Memory B cell (primary cell): ENCODE results near the gene TTYH2.

Experiments used
- ATAC-seq: fragments of 150-1000 bp; cut with Tn5 transposase; 2 replicates; pipeline ENCODE4 v1.10.0; 2021; ENCODE audit warnings: low read depth, mild to moderate bottlenecking, moderate library complexity
- DNase-seq, 2 donors: peaks; one replicate each; pipeline ENCODE4 v3.0.0; 2022; ENCODE audit warnings: low spot score in 2 of 2
- H3K27ac Mint-ChIP-seq: one replicate; pipeline ENCODE4 v1.8.0; 2022; ENCODE audit warnings: mild to moderate bottlenecking, moderate library complexity, mixed read lengths
- H3K27me3 Mint-ChIP-seq: one replicate; pipeline ENCODE4 v1.8.0; 2022; ENCODE audit warnings: mixed read lengths
- H3K36me3 Mint-ChIP-seq: one replicate; pipeline ENCODE4 v1.8.0; 2022; ENCODE audit warnings: mild to moderate bottlenecking, mixed read lengths
- H3K4me1 Mint-ChIP-seq: one replicate; pipeline ENCODE4 v1.8.0; 2022; ENCODE audit warnings: mixed read lengths
- H3K4me3 Mint-ChIP-seq: one replicate; pipeline ENCODE4 v1.8.0; 2022; ENCODE audit warnings: mild to moderate bottlenecking, moderate library complexity, mixed read lengths
- H3K9me3 Mint-ChIP-seq: one replicate; pipeline ENCODE4 v1.8.0; 2022; ENCODE audit warnings: mixed read lengths

TTYH2 gene

GRCh38 chr17:74227271-74228080, 14.1 kb downstream of the TTYH2 start:
- Mint-ChIP-seq H3K36me3 (peaks cover 7% of the 10 kb centered on the region), H3K4me1 (no peaks in the 10 kb centered on the region), H3K4me3 (no peak overlapping the region), H3K27ac (no peak overlapping the region), H3K9me3 (no peaks in the 10 kb centered on the region), H3K27me3 (peaks cover 2% of the 10 kb centered on the region)
- DNase-seq (no peak), ATAC-seq (no peak)

GRCh38 chr17:74228306-74228978, 15.1 kb downstream of the TTYH2 start:
- Mint-ChIP-seq H3K27me3 (peaks cover 2% of the 10 kb centered on the region), H3K9me3 (no peaks in the 10 kb centered on the region), H3K4me3 (no peak overlapping the region), H3K36me3 (peaks cover 7% of the 10 kb centered on the region), H3K27ac (no peak overlapping the region), H3K4me1 (no peaks in the 10 kb centered on the region)
- DNase-seq, result no peak
- ATAC-seq, result no peak

- DNase-seq, result no peak
- Mint-ChIP-seq H3K36me3 (peaks cover 2% of the 10 kb centered on the region), H3K27ac (no peak overlapping the region), H3K9me3 (no peaks in the 10 kb centered on the region), H3K27me3 (peaks cover 2% of the 10 kb centered on the region), H3K4me3 (no peak overlapping the region), H3K4me1 (peaks cover 2% of the 10 kb centered on the region)
- ATAC-seq, result no peak
Observed at GRCh38 chr17:74230896-74231295, 17.5 kb downstream of the TTYH2 start.

- no peaks in the 10 kb centered on the region for H3K27me3 Mint-ChIP-seq
- ATAC-seq, result no peak
- H3K4me1 Mint-ChIP-seq, result peaks cover 2% of the 10 kb centered on the region
- H3K4me3 Mint-ChIP-seq, result no peak overlapping the region
- H3K27ac Mint-ChIP-seq, result no peak overlapping the region
- H3K36me3 Mint-ChIP-seq, result peaks cover 2% of the 10 kb centered on the region
- no peak for DNase-seq
- H3K9me3 Mint-ChIP-seq, result no peaks in the 10 kb centered on the region
Observed at GRCh38 chr17:74231928-74232907, 18.8 kb downstream of the TTYH2 start.

GRCh38 chr17:74233937-74234336, 20.6 kb downstream of the TTYH2 start:
- no peaks in the 10 kb centered on the region for H3K9me3 Mint-ChIP-seq
- no peak for DNase-seq
- H3K27ac Mint-ChIP-seq, result no peak overlapping the region
- no peak overlapping the region for H3K4me3 Mint-ChIP-seq
- no peaks in the 10 kb centered on the region for H3K27me3 Mint-ChIP-seq
- peaks cover 2% of the 10 kb centered on the region for H3K36me3 Mint-ChIP-seq
- H3K4me1 Mint-ChIP-seq, result peaks cover 2% of the 10 kb centered on the region
- no peak for ATAC-seq

- peaks cover 2% of the 10 kb centered on the region for H3K36me3 Mint-ChIP-seq
- DNase-seq, result no peak
- H3K4me1 Mint-ChIP-seq, result peaks cover 2% of the 10 kb centered on the region
- no peaks in the 10 kb centered on the region for H3K9me3 Mint-ChIP-seq
- no peak for ATAC-seq
- no peaks in the 10 kb centered on the region for H3K27me3 Mint-ChIP-seq
- H3K4me3 Mint-ChIP-seq, result no peak overlapping the region
- peak overlapping the region; percentile 47 for H3K27ac Mint-ChIP-seq
Observed at GRCh38 chr17:74234486-74234885, 21.1 kb downstream of the TTYH2 start.

- ATAC-seq, result peak; percentile 63
Observed at GRCh38 chr17:74235040-74235581, 21.7 kb downstream of the TTYH2 start.

GRCh38 chr17:74235911-74236371, 22.6 kb downstream of the TTYH2 start:
- no peak for ATAC-seq
- H3K36me3 Mint-ChIP-seq, result no peaks in the 10 kb centered on the region

More at GRCh38 chr17:74235040-74235581, 21.7 kb downstream of the TTYH2 start:
- Mint-ChIP-seq H3K27me3 (no peaks in the 10 kb centered on the region), H3K27ac (peak overlapping the region; percentile 47), H3K4me3 (peak overlapping the region; percentile 60), H3K4me1 (peaks cover 2% of the 10 kb centered on the region), H3K9me3 (no peaks in the 10 kb centered on the region), H3K36me3 (no peaks in the 10 kb centered on the region)
- no peak for DNase-seq

GRCh38 chr17:74237321-74237720, 23.9 kb downstream of the TTYH2 start:
- no peaks in the 10 kb centered on the region for H3K9me3 Mint-ChIP-seq

More at GRCh38 chr17:74235911-74236371, 22.6 kb downstream of the TTYH2 start:
- no peak for DNase-seq
- Mint-ChIP-seq H3K4me3 (no peak overlapping the region), H3K4me1 (peaks cover 2% of the 10 kb centered on the region), H3K9me3 (no peaks in the 10 kb centered on the region), H3K27ac (no peak overlapping the region), H3K27me3 (no peaks in the 10 kb centered on the region)

GRCh38 chr17:74239172-74239571, 25.8 kb downstream of the TTYH2 start:
- ATAC-seq, result no peak
- Mint-ChIP-seq H3K36me3 (no peaks in the 10 kb centered on the region), H3K27ac (no peak overlapping the region), H3K4me3 (no peak overlapping the region), H3K9me3 (no peaks in the 10 kb centered on the region), H3K4me1 (peaks cover under 1% of the 10 kb centered on the region), H3K27me3 (no peaks in the 10 kb centered on the region)
- no peak for DNase-seq

More at GRCh38 chr17:74237321-74237720, 23.9 kb downstream of the TTYH2 start:
- peaks cover 2% of the 10 kb centered on the region for H3K4me1 Mint-ChIP-seq
- H3K36me3 Mint-ChIP-seq, result no peaks in the 10 kb centered on the region
- DNase-seq (no peak), ATAC-seq (no peak)
- H3K27ac Mint-ChIP-seq, result no peak overlapping the region
- H3K27me3 Mint-ChIP-seq, result no peaks in the 10 kb centered on the region
- no peak overlapping the region for H3K4me3 Mint-ChIP-seq

GRCh38 chr17:74240618-74241205, 27.3 kb downstream of the TTYH2 start:
- Mint-ChIP-seq H3K27ac (no peak overlapping the region), H3K36me3 (no peaks in the 10 kb centered on the region), H3K27me3 (no peaks in the 10 kb centered on the region), H3K9me3 (no peaks in the 10 kb centered on the region), H3K4me3 (no peak overlapping the region), H3K4me1 (no peaks in the 10 kb centered on the region)
- no peak for ATAC-seq
- no peak for DNase-seq

- H3K4me3 Mint-ChIP-seq, result no peak overlapping the region
- H3K27me3 Mint-ChIP-seq, result peaks cover under 1% of the 10 kb centered on the region
- no peaks in the 10 kb centered on the region for H3K4me1 Mint-ChIP-seq
- peaks cover under 1% of the 10 kb centered on the region for H3K36me3 Mint-ChIP-seq
- no peak for ATAC-seq
- DNase-seq, result no peak
- H3K9me3 Mint-ChIP-seq, result no peaks in the 10 kb centered on the region
- H3K27ac Mint-ChIP-seq, result no peak overlapping the region
Observed at GRCh38 chr17:74241431-74241830, 28.1 kb downstream of the TTYH2 start.

- H3K27me3 Mint-ChIP-seq, result peaks cover 2% of the 10 kb centered on the region
- H3K4me3 Mint-ChIP-seq, result no peak overlapping the region
- H3K4me1 Mint-ChIP-seq, result no peaks in the 10 kb centered on the region
- ATAC-seq (no peak), DNase-seq (no peak)
- no peaks in the 10 kb centered on the region for H3K9me3 Mint-ChIP-seq
- no peak overlapping the region for H3K27ac Mint-ChIP-seq
- peaks cover 4% of the 10 kb centered on the region for H3K36me3 Mint-ChIP-seq
Observed at GRCh38 chr17:74241847-74242246, 28.5 kb downstream of the TTYH2 start.
